ENCODE measurements around the gene HIF3A. TPM values are rescaled to one million over a fixed set of nuclear protein-coding genes. Genes with fewer than 3 reads are reported as not detected.

The HIF3A gene
- total and polyA plus RNA-seq, 2 of the 8 experiments (the other 6 are each of a cell fraction or from before 2014, with no cell fraction given): 38.6 to 38.8 TPM

DNA sequence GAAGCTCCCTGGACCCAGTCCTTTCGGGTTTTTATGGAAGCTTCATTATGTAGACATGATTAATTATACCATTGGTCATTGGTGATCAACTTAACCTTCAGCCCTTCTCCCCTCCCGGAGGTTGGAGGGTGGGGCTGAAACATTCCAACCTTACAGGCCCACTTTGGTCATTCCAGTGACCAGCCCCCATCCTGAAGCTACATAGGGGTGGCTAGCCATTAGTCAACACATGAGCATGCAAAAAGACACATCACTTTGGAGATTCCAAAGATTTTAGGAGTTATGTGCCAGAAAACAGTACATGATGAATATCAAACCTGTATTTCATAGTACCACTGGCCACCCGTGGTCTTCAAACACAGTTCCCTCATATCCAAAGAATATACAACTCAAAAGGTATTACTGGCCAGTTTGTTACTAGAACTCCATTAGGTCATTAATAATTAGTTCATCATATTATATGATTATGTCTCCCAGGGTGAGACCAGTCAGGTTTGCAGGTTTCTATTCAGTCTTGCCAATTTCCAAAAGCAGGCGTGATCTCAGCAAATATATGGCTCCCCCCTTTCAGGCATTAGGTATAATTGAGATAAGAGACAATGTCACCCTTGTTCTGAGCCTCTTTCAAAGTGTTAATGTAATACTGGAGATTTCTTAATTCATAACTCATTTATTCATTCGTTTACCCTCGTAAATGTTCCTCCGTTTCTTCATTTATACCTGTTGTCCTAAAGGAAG is 61.2 kb downstream of the HIF3A start (continued):
- TF ChIP-seq, protein P1, sequence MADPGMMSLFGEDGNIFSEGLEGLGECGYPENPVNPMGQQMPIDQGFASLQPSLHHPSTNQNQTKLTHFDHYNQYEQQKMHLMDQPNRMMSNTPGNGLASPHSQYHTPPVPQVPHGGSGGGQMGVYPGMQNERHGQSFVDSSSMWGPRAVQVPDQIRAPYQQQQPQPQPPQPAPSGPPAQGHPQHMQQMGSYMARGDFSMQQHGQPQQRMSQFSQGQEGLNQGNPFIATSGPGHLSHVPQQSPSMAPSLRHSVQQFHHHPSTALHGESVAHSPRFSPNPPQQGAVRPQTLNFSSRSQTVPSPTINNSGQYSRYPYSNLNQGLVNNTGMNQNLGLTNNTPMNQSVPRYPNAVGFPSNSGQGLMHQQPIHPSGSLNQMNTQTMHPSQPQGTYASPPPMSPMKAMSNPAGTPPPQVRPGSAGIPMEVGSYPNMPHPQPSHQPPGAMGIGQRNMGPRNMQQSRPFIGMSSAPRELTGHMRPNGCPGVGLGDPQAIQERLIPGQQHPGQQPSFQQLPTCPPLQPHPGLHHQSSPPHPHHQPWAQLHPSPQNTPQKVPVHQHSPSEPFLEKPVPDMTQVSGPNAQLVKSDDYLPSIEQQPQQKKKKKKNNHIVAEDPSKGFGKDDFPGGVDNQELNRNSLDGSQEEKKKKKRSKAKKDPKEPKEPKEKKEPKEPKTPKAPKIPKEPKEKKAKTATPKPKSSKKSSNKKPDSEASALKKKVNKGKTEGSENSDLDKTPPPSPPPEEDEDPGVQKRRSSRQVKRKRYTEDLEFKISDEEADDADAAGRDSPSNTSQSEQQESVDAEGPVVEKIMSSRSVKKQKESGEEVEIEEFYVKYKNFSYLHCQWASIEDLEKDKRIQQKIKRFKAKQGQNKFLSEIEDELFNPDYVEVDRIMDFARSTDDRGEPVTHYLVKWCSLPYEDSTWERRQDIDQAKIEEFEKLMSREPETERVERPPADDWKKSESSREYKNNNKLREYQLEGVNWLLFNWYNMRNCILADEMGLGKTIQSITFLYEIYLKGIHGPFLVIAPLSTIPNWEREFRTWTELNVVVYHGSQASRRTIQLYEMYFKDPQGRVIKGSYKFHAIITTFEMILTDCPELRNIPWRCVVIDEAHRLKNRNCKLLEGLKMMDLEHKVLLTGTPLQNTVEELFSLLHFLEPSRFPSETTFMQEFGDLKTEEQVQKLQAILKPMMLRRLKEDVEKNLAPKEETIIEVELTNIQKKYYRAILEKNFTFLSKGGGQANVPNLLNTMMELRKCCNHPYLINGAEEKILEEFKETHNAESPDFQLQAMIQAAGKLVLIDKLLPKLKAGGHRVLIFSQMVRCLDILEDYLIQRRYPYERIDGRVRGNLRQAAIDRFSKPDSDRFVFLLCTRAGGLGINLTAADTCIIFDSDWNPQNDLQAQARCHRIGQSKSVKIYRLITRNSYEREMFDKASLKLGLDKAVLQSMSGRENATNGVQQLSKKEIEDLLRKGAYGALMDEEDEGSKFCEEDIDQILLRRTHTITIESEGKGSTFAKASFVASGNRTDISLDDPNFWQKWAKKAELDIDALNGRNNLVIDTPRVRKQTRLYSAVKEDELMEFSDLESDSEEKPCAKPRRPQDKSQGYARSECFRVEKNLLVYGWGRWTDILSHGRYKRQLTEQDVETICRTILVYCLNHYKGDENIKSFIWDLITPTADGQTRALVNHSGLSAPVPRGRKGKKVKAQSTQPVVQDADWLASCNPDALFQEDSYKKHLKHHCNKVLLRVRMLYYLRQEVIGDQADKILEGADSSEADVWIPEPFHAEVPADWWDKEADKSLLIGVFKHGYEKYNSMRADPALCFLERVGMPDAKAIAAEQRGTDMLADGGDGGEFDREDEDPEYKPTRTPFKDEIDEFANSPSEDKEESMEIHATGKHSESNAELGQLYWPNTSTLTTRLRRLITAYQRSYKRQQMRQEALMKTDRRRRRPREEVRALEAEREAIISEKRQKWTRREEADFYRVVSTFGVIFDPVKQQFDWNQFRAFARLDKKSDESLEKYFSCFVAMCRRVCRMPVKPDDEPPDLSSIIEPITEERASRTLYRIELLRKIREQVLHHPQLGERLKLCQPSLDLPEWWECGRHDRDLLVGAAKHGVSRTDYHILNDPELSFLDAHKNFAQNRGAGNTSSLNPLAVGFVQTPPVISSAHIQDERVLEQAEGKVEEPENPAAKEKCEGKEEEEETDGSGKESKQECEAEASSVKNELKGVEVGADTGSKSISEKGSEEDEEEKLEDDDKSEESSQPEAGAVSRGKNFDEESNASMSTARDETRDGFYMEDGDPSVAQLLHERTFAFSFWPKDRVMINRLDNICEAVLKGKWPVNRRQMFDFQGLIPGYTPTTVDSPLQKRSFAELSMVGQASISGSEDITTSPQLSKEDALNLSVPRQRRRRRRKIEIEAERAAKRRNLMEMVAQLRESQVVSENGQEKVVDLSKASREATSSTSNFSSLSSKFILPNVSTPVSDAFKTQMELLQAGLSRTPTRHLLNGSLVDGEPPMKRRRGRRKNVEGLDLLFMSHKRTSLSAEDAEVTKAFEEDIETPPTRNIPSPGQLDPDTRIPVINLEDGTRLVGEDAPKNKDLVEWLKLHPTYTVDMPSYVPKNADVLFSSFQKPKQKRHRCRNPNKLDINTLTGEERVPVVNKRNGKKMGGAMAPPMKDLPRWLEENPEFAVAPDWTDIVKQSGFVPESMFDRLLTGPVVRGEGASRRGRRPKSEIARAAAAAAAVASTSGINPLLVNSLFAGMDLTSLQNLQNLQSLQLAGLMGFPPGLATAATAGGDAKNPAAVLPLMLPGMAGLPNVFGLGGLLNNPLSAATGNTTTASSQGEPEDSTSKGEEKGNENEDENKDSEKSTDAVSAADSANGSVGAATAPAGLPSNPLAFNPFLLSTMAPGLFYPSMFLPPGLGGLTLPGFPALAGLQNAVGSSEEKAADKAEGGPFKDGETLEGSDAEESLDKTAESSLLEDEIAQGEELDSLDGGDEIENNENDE (IDR thresholded peaks at IDR 0.05; ENCODE audit: insufficient replicate concordance, low read length): no peak

All from H1 (cell line).